K562 (cell line): ENCODE measurements around the gene DCAF4L1. TPM values are rescaled to one million over a fixed set of nuclear protein-coding genes. Genes with fewer than 3 reads are reported as not detected.

Source experiments
- CC2D1A ChIP-seq: fragments of 450-650 bp; IDR thresholded peaks from 2 replicates; pipeline ENCODE4 v1.6.1; 2017; ENCODE audit warnings: mild to moderate bottlenecking
- FOXM1 ChIP-seq, 2 experiments: fragments of 450-650 bp in 1 of 2; sonication (generic) in 1 of 2; formaldehyde crosslinking in 1 of 2; IDR thresholded peaks; 2 replicates each; pipeline versions ENCODE4 v1.6.1 to v1.9.0; 2017 to 2022; ENCODE audit warnings: low read depth in 2 of 2, mild to moderate bottlenecking in 2 of 2, missing genetic modification reagents in 1 of 2, moderate library complexity in 1 of 2
- MED1 ChIP-seq: sonication (generic); formaldehyde crosslinking; IDR thresholded peaks from 2 replicates; pipeline ENCODE4 v1.8.1; 2023; ENCODE audit warnings: missing genetic modification reagents, borderline replicate concordance
- MYC ChIP-seq, 2 experiments: fragments of 250-450 bp in 1 of 2; sonication (Bioruptor Pico) in 1 of 2; IDR thresholded peaks; 2 replicates each; pipeline versions ENCODE4 v1.5.1 to v1.6.1; 2012 to 2021; ENCODE audit warnings: low read depth in 2 of 2, borderline replicate concordance in 1 of 2, improper control_type of control experiment in 1 of 2, low read length in 1 of 2, mild to moderate bottlenecking in 1 of 2, moderate library complexity in 1 of 2
- NRF1 ChIP-seq, 2 experiments: fragments of 450-650 bp; IDR thresholded peaks in 1 of 2; conservative IDR thresholded peaks in 1 of 2; 2 replicates each; pipeline ENCODE4 v1.6.1; 2014; ENCODE audit warnings: mild to moderate bottlenecking in 2 of 2
- SRSF7 ChIP-seq: fragments of 200-400 bp; formaldehyde crosslinking; optimal IDR thresholded peaks from 2 replicates; pipeline ENCODE3; 2017; ENCODE audit warnings: mild to moderate bottlenecking, low read depth, low read length
- ZSCAN32 ChIP-seq: fragments of 450-650 bp; formaldehyde crosslinking; IDR thresholded peaks from 2 replicates; pipeline ENCODE4 v1.4.0; 2020; ENCODE audit warnings: mild to moderate bottlenecking, moderate library complexity
- polyA plus RNA-seq, 8 experiments: library from polyadenylated mRNA; depleted of rRNA in 4 of 8; stranded (reverse) in 5 of 8; unstranded in 3 of 8; fragments of >200 nt; fragmentation: Nextera tagmentation in 2 of 8; fragmentation: Illumina TruSeq in 1 of 8; extraction: Ambion mirVana in 2 of 8; extraction: Trizol in 1 of 8; gene quantifications; 2 replicates each; pipeline versions ENCODE4 v1.2.1 to v1.2.3, GENCODE V29; 2011 to 2014; ENCODE audit warnings: inconsistent platforms in 1 of 8, missing spikeins in 1 of 8
- total RNA-seq, 7 experiments: library from RNA; depleted of rRNA in 6 of 7; stranded (reverse); fragments of >200 nt in 6 of 7; fragmentation: Illumina TruSeq in 2 of 7; extraction: Trizol in 2 of 7; gene quantifications; 2 replicates each; pipeline versions ENCODE4 v1.2.1 to v1.2.3, GENCODE V29; 2011 to 2021; ENCODE audit warnings: low replicate concordance in 1 of 7
- TF ChIP-seq, protein P1 (sequence below): IDR thresholded peaks from 3 replicates; pipeline ENCODE4 v1.6.1; 2011; ENCODE audit warnings: borderline replicate concordance, mild to moderate bottlenecking, moderate library complexity; ENCODE audit not compliant: insufficient read length; ENCODE audit errors: extremely low read depth
- TF ChIP-seq, protein P2 (sequence below): fragments of 200-800 bp; sonication (Bioruptor generic); IDR thresholded peaks from 2 replicates; pipeline ENCODE4 v1.6.1; 2017; ENCODE audit warnings: missing genetic modification characterization, missing compliant biosample characterization
- TF ChIP-seq, protein P3 (sequence below), 2 experiments: fragments of 450-650 bp; IDR thresholded peaks; 2 replicates each; pipeline ENCODE4 v1.6.1; 2016

The DCAF4L1 gene
- total and polyA plus RNA-seq, 9 of the 15 experiments (the other 6 are each of a cell fraction or from before 2014, with no cell fraction given): 0.17 to 0.64 (median 0.36) TPM

DNA sequence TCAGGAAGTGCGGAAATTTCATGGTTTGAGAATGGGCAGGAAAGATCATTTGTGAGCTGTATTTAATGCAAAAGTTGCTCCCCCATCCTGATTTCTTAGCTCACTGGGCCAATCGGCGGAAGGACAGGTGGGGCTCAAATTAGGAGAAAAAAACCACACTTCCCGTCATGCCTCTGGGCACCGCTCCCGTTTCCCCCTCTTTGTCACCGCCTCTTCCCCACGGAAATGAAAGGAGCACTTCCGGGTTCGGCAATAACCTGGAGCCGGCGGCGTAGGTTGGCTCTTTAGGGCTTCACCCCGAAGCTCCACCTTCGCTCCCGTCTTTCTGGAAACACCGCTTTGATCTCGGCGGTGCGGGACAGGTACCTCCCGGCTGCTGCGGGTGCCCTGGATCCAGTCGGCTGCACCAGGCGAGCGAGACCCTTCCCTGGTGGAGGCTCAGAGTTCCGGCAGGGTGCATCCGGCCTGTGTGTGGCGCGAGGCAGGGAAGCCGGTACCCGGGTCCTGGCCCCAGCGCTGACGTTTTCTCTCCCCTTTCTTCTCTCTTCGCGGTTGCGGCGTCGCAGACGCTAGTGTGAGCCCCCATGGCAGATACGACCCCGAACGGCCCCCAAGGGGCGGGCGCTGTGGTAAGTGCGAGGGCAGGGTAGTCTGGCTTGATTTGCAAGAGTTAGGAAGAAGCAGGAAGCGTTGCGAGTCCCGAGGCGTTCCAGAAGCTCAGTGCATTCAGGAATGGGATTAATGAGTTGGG lies 46.5 kb upstream of the DCAF4L1 start, which contains the start of gene TMEM33 (continued):
- TF ChIP-seq NRF1 (conservative IDR thresholded peaks at IDR 0.05 in 1 of 2, IDR thresholded peaks at IDR 0.05 in 1 of 2): 0 out of 4 replicates have a peak, but pooled peaks of 1 of the 2 experiments have one; percentile 18
- no peak for TF ChIP-seq MED1
- TF ChIP-seq, protein P1, sequence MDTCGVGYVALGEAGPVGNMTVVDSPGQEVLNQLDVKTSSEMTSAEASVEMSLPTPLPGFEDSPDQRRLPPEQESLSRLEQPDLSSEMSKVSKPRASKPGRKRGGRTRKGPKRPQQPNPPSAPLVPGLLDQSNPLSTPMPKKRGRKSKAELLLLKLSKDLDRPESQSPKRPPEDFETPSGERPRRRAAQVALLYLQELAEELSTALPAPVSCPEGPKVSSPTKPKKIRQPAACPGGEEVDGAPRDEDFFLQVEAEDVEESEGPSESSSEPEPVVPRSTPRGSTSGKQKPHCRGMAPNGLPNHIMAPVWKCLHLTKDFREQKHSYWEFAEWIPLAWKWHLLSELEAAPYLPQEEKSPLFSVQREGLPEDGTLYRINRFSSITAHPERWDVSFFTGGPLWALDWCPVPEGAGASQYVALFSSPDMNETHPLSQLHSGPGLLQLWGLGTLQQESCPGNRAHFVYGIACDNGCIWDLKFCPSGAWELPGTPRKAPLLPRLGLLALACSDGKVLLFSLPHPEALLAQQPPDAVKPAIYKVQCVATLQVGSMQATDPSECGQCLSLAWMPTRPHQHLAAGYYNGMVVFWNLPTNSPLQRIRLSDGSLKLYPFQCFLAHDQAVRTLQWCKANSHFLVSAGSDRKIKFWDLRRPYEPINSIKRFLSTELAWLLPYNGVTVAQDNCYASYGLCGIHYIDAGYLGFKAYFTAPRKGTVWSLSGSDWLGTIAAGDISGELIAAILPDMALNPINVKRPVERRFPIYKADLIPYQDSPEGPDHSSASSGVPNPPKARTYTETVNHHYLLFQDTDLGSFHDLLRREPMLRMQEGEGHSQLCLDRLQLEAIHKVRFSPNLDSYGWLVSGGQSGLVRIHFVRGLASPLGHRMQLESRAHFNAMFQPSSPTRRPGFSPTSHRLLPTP: no peak
- TF ChIP-seq CC2D1A: no peak
- TF ChIP-seq, protein P2, sequence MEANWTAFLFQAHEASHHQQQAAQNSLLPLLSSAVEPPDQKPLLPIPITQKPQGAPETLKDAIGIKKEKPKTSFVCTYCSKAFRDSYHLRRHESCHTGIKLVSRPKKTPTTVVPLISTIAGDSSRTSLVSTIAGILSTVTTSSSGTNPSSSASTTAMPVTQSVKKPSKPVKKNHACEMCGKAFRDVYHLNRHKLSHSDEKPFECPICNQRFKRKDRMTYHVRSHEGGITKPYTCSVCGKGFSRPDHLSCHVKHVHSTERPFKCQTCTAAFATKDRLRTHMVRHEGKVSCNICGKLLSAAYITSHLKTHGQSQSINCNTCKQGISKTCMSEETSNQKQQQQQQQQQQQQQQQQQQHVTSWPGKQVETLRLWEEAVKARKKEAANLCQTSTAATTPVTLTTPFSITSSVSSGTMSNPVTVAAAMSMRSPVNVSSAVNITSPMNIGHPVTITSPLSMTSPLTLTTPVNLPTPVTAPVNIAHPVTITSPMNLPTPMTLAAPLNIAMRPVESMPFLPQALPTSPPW (CRISPR knock-in tag): peak; percentile 74
- TF ChIP-seq, protein P3, sequence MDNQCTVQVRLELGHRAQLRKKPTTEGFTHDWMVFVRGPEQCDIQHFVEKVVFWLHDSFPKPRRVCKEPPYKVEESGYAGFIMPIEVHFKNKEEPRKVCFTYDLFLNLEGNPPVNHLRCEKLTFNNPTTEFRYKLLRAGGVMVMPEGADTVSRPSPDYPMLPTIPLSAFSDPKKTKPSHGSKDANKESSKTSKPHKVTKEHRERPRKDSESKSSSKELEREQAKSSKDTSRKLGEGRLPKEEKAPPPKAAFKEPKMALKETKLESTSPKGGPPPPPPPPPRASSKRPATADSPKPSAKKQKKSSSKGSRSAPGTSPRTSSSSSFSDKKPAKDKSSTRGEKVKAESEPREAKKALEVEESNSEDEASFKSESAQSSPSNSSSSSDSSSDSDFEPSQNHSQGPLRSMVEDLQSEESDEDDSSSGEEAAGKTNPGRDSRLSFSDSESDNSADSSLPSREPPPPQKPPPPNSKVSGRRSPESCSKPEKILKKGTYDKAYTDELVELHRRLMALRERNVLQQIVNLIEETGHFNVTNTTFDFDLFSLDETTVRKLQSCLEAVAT (IDR thresholded peaks at IDR 0.05): 0 out of 4 replicates have a peak, but pooled peaks of 1 of the 2 experiments have one; percentile 14
- no peak for TF ChIP-seq FOXM1 (IDR thresholded peaks at IDR 0.05; ENCODE audit: low read depth)
- TF ChIP-seq FOXM1 (CRISPR knock-in tag; IDR thresholded peaks at IDR 0.05; ENCODE audit: low read depth): 0 out of 2 replicates have a peak, but pooled peaks have one; percentile 81
- no peak for TF ChIP-seq ZSCAN32 (CRISPR knock-in tag)
- no peak for TF ChIP-seq SRSF7
- TF ChIP-seq MYC (IDR thresholded peaks at IDR 0.05; ENCODE audit: low read depth, low read length): peak; percentile 40; the same call in 1 of the 2 replicates
- no peak for TF ChIP-seq MYC (CRISPR knock-in tag; IDR thresholded peaks at IDR 0.05; ENCODE audit: borderline replicate concordance, low read depth)
